ENCODE data around the gene LRP1-AS.

DNA sequence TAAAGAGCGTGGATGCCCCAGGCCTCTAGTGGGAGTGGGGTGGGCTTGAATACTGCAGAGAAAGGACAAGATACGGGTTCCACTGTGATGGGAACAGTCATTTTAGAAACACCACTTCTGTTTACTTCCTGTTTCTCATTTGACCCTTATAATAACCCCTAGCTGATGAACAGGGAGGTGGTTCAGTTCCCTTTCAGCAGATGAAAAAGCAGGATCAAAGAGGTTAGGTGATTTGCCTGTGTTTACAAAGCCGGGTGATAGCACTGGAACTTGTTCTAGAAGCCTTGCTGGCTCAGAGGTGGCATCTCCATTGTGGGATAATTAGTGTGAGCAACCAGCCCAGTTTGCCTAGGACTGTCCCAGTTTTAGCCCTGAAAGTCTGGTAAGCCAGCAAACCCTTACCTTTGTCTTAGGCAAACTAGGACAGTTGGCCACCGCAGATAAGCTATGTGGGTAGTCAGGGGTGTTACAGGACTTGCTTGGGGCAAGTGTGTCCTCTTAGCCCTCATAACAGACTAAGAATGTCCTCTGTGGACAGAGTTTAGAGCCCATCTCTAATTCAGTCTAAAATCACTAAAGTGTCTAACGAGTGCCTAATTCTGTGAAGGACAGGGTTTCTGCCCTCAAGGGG lies 7.5 kb upstream of the LRP1-AS start:
- TF ChIP-seq, protein P1, sequence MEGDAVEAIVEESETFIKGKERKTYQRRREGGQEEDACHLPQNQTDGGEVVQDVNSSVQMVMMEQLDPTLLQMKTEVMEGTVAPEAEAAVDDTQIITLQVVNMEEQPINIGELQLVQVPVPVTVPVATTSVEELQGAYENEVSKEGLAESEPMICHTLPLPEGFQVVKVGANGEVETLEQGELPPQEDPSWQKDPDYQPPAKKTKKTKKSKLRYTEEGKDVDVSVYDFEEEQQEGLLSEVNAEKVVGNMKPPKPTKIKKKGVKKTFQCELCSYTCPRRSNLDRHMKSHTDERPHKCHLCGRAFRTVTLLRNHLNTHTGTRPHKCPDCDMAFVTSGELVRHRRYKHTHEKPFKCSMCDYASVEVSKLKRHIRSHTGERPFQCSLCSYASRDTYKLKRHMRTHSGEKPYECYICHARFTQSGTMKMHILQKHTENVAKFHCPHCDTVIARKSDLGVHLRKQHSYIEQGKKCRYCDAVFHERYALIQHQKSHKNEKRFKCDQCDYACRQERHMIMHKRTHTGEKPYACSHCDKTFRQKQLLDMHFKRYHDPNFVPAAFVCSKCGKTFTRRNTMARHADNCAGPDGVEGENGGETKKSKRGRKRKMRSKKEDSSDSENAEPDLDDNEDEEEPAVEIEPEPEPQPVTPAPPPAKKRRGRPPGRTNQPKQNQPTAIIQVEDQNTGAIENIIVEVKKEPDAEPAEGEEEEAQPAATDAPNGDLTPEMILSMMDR (IDR thresholded peaks at IDR 0.05; ENCODE audit: poor library complexity): no peak
- TF ChIP-seq EZH2 (IDR thresholded peaks at IDR 0.05; ENCODE audit: borderline replicate concordance) (no peak), EZH2phosphoT487 (IDR thresholded peaks at IDR 0.05; ENCODE audit: low read depth, severe bottlenecking, unreplicated experiment) (no peak)

Data from hepatocyte (in vitro differentiated cells).